ENCODE measurements around the gene GNPTG. TPM values are rescaled to one million over a fixed set of nuclear protein-coding genes. Genes with fewer than 3 reads are reported as not detected.

The GNPTG gene
- total and polyA plus RNA-seq, 9 of the 15 experiments (the other 6 are each of a cell fraction or from before 2014, with no cell fraction given), result 0.69 to 33.3 (median 13.6) TPM

DNA sequence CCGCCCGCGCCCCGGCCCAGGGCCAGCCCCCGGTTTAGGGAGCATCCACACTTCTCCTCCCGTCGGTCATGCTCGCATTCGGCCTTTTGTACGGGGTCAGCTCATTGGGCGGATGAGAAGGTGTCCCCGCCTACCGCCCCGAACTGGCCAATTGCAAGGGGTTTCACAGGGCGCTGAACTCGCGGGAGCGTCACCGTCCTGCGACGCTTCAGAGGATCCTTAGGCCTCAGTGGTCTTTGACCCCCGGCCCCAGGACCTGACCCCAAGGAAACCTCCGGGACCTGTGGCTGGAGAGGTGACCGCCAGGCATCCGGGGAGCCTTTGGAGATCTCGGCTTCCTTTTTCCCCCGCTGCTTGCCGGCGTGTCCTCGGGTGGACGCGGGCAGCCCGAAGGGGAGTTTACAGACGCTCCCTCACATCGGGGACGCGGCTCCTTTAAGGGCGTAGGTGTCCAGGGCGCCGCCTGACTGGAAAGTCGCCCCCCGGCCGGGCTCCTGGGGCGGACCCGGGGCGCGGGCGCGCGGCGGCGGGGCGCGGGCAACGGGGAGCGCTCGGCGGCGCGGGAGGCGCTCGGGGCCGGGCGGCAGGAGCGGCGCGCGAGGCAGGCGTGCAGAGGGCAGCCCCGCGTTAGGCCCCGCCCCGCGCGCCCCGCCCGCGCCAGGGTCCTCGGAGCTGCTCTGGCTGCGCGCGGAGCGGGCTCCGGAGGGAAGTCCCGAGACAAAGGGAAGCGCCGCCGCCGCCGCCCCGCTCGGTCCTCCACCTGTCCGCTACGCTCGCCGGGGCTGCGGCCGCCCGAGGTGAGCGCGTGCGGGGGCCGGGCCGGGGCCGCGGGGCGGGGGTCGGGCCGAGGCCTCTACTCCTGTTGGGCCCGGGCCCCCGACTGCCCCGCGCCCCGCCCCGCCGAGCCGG, 42.5 kb upstream of the GNPTG start, which contains the start of gene UBE2I (continued):
- TF ChIP-seq ZNF184 (CRISPR knock-in tag; IDR thresholded peaks at IDR 0.05) (no peak), BRD4 (IDR thresholded peaks at IDR 0.05) (peak; percentile 99), ZNF224 (CRISPR knock-in tag; IDR thresholded peaks at IDR 0.05) (peak; percentile 90; the same call in 1 of the 2 replicates), POLR2A (conservative IDR thresholded peaks at IDR 0.05) (no peak), PML (IDR thresholded peaks at IDR 0.05; ENCODE audit: low read length) (no peak), JUND (IDR thresholded peaks at IDR 0.05; ENCODE audit: borderline replicate concordance, low read depth, low read length) (peak; percentile 49), JUND (tag; IDR thresholded peaks at IDR 0.05; ENCODE audit: borderline replicate concordance, low read depth, low read length) (0 out of 3 replicates have a peak, but pooled peaks have one; percentile 26), EGR1 (conservative IDR thresholded peaks at IDR 0.05) (peak; percentile 53; the same call in 1 of the 2 replicates), ERF (CRISPR knock-in tag; IDR thresholded peaks at IDR 0.05) (0 out of 2 replicates have a peak, but pooled peaks have one; percentile 20), TOE1 (IDR thresholded peaks at IDR 0.05; ENCODE audit: borderline replicate concordance) (peak; percentile 96), TOE1 (CRISPR knock-in tag; IDR thresholded peaks at IDR 0.05; ENCODE audit: borderline replicate concordance, low read depth) (no peak), RHOXF2B (CRISPR knock-in tag; conservative IDR thresholded peaks at IDR 0.05) (no peak), TAF7 (tag; IDR thresholded peaks at IDR 0.05) (peak; percentile 66; the same call in 1 of the 2 replicates), LEF1 (IDR thresholded peaks at IDR 0.05) (peak; percentile 78), YY1 (IDR thresholded peaks at IDR 0.05; ENCODE audit: borderline replicate concordance in 1 of 3, control insufficient read depth in 1 of 3, extremely low read depth in 1 of 3, insufficient read depth in 3 of 3, insufficient read length in 1 of 3, insufficient replicate concordance in 2 of 3, low read depth in 1 of 3, low read length in 2 of 3) (peak in 1 of 3 experiments; percentile 56)
- TF ChIP-seq, protein P1, sequence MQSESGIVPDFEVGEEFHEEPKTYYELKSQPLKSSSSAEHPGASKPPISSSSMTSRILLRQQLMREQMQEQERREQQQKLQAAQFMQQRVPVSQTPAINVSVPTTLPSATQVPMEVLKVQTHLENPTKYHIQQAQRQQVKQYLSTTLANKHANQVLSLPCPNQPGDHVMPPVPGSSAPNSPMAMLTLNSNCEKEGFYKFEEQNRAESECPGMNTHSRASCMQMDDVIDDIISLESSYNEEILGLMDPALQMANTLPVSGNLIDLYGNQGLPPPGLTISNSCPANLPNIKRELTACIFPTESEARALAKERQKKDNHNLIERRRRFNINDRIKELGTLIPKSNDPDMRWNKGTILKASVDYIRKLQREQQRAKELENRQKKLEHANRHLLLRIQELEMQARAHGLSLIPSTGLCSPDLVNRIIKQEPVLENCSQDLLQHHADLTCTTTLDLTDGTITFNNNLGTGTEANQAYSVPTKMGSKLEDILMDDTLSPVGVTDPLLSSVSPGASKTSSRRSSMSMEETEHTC (IDR thresholded peaks at IDR 0.05), result no peak
- TF ChIP-seq, protein P2, sequence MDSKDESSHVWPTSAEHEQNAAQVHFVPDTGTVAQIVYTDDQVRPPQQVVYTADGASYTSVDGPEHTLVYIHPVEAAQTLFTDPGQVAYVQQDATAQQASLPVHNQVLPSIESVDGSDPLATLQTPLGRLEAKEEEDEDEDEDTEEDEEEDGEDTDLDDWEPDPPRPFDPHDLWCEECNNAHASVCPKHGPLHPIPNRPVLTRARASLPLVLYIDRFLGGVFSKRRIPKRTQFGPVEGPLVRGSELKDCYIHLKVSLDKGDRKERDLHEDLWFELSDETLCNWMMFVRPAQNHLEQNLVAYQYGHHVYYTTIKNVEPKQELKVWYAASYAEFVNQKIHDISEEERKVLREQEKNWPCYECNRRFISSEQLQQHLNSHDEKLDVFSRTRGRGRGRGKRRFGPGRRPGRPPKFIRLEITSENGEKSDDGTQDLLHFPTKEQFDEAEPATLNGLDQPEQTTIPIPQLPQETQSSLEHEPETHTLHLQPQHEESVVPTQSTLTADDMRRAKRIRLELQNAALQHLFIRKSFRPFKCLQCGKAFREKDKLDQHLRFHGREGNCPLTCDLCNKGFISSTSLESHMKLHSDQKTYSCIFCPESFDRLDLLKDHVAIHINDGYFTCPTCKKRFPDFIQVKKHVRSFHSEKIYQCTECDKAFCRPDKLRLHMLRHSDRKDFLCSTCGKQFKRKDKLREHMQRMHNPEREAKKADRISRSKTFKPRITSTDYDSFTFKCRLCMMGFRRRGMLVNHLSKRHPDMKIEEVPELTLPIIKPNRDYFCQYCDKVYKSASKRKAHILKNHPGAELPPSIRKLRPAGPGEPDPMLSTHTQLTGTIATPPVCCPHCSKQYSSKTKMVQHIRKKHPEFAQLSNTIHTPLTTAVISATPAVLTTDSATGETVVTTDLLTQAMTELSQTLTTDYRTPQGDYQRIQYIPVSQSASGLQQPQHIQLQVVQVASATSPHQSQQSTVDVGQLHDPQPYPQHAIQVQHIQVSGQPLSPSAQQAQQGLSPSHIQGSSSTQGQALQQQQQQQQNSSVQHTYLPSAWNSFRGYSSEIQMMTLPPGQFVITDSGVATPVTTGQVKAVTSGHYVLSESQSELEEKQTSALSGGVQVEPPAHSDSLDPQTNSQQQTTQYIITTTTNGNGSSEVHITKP (IDR thresholded peaks at IDR 0.05; ENCODE audit: partially characterized antibody), result peak; percentile 98
- TF ChIP-seq, protein P3, sequence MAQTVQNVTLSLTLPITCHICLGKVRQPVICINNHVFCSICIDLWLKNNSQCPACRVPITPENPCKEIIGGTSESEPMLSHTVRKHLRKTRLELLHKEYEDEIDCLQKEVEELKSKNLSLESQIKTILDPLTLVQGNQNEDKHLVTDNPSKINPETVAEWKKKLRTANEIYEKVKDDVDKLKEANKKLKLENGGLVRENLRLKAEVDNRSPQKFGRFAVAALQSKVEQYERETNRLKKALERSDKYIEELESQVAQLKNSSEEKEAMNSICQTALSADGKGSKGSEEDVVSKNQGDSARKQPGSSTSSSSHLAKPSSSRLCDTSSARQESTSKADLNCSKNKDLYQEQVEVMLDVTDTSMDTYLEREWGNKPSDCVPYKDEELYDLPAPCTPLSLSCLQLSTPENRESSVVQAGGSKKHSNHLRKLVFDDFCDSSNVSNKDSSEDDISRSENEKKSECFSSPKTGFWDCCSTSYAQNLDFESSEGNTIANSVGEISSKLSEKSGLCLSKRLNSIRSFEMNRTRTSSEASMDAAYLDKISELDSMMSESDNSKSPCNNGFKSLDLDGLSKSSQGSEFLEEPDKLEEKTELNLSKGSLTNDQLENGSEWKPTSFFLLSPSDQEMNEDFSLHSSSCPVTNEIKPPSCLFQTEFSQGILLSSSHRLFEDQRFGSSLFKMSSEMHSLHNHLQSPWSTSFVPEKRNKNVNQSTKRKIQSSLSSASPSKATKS (CRISPR knock-in tag; IDR thresholded peaks at IDR 0.05), result peak; percentile 50; the same call in 1 of the 2 replicates
- TF ChIP-seq, protein P4, sequence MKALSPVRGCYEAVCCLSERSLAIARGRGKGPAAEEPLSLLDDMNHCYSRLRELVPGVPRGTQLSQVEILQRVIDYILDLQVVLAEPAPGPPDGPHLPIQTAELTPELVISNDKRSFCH (CRISPR knock-in tag; IDR thresholded peaks at IDR 0.05), result no peak
- TF ChIP-seq, protein P4 (tag; IDR thresholded peaks at IDR 0.05), result peak; percentile 75; the same call in 1 of the 2 replicates
